GM12878 (cell line): Measurements from ENCODE around the gene ZBED2. TPM values are rescaled to one million over a fixed set of nuclear protein-coding genes. Genes with fewer than 3 reads are reported as not detected.

Experiments
- ATAC-seq: fragments of 200-7000 bp; cut with Tn5 transposase; 3 replicates; pipeline ENCODE4 v1.9.1; 2020; ENCODE audit warnings: mild to moderate bottlenecking, moderate library complexity
- BruUV-seq: library from RNA; stranded (reverse); fragments of 400-500 nt; replicated peaks from 2 replicates; lab custom pipeline; 2021; lab: Mats Ljungman, UMichigan
- CTCF ChIA-PET: fragments of 300-600 bp; sonication (Branson Sonifier 250); formaldehyde crosslinking; extraction: SDS; loops from one replicate; lab custom pipeline; 2021; ENCODE audit warnings: inconsistent platforms; lab: Yijun Ruan, JAX
- POLR2A ChIA-PET: fragments of 350-600 bp; formaldehyde crosslinking; extraction: SDS; loops from one replicate; lab custom pipeline; 2021; ENCODE audit warnings: inconsistent platforms; lab: Charles Lee
- RAD21 ChIA-PET: fragments of 300-600 bp; sonication (Branson Sonifier 250); formaldehyde crosslinking; loops from one replicate; lab custom pipeline; 2023; ENCODE audit warnings: antibody characterized with exemption; ENCODE audit not compliant: unreplicated experiment; lab: Charles Lee
- SMC1A ChIA-PET: fragments of 300-600 bp; sonication (Branson Sonifier 250); formaldehyde crosslinking; loops from one replicate; lab custom pipeline; 2023; ENCODE audit not compliant: unreplicated experiment, uncharacterized antibody; lab: Charles Lee
- DNase-seq: peaks from one replicate; pipeline ENCODE4 v3.0.0-alpha.2; 2011; ENCODE audit warnings: low read depth, low spot score
- FAIRE-seq: peaks from 3 replicates; lab custom pipeline; 2011; peaks lifted over from hg19 to GRCh38; lab: Jason Lieb, UNC
- H2AFZ ChIP-seq: 2 replicates; pipeline ENCODE4 v1.6.0; 2011; ENCODE audit warnings: low read depth, low read length, control low read depth; ENCODE audit not compliant: control insufficient read depth
- H3K27ac ChIP-seq: 2 replicates; pipeline ENCODE4 v1.5.1; 2011; ENCODE audit warnings: control low read depth; ENCODE audit not compliant: control insufficient read depth, insufficient read depth
- H3K27me3 ChIP-seq, 2 experiments: replicated peaks in 1 of 2; 2 replicates each; pipeline versions ENCODE4 v1.6.0 to v1.6.1; 2011; ENCODE audit warnings: low read length in 1 of 2; ENCODE audit not compliant: control insufficient read depth in 2 of 2, insufficient read depth in 2 of 2
- H3K36me3 ChIP-seq, 2 experiments: 2 replicates each; pipeline ENCODE4 v1.5.1; 2011; ENCODE audit warnings: low read length in 1 of 2; ENCODE audit not compliant: control insufficient read depth in 2 of 2, insufficient read depth in 2 of 2
- H3K4me1 ChIP-seq: 2 replicates; pipeline ENCODE4 v1.6.1; 2011; ENCODE audit warnings: mild to moderate bottlenecking, low read length, moderate library complexity, mixed read lengths; ENCODE audit not compliant: control insufficient read depth, insufficient read depth
- H3K4me2 ChIP-seq: 2 replicates; pipeline ENCODE4 v1.6.0; 2011; ENCODE audit warnings: control low read depth; ENCODE audit not compliant: control insufficient read depth, insufficient read depth
- H3K4me3 ChIP-seq: fragments of 200-600 bp; sonication (generic); 2 replicates; pipeline ENCODE4 v1.5.1; 2016
- H3K79me2 ChIP-seq: 2 replicates; pipeline ENCODE4 v1.6.0; 2011; ENCODE audit warnings: low read length; ENCODE audit not compliant: control insufficient read depth, insufficient read depth
- H3K9ac ChIP-seq: 2 replicates; pipeline ENCODE4 v1.8.0; 2011; ENCODE audit warnings: low read length, control low read depth, mixed read lengths; ENCODE audit not compliant: control insufficient read depth, insufficient read depth
- H3K9me3 ChIP-seq: replicated peaks from 3 replicates; pipeline ENCODE4 v1.5.1; 2011; ENCODE audit warnings: mild to moderate bottlenecking, low read length; ENCODE audit not compliant: control insufficient read depth, insufficient read depth
- H4K20me1 ChIP-seq: 2 replicates; pipeline ENCODE4 v1.6.0; 2011; ENCODE audit not compliant: control insufficient read depth, insufficient read depth
- BRCA1 ChIP-seq: IDR thresholded peaks from 2 replicates; pipeline ENCODE4 v1.6.1; 2011; ENCODE audit warnings: low read depth, low read length, improper control_type of control experiment
- CHD1 ChIP-seq: IDR thresholded peaks from 2 replicates; pipeline ENCODE4 v1.6.1; 2012; ENCODE audit warnings: low read depth, low read length, improper control_type of control experiment
- E2F8 ChIP-seq: fragments of 450-650 bp; IDR thresholded peaks from 2 replicates; pipeline ENCODE4 v1.6.1; 2018; ENCODE audit warnings: mild to moderate bottlenecking, low read depth, moderate library complexity; ENCODE audit not compliant: partially characterized antibody
- EP300 ChIP-seq, 2 experiments: fragments of 150-350 bp in 1 of 2; IDR thresholded peaks; 2 replicates each; pipeline ENCODE4 v1.6.1; 2011 to 2012; ENCODE audit warnings: low read depth in 2 of 2, low read length in 2 of 2, borderline replicate concordance in 1 of 2, improper control_type of control experiment in 1 of 2, inconsistent platforms in 1 of 2; ENCODE audit not compliant: control insufficient read depth in 1 of 2
- RUNX3 ChIP-seq: IDR thresholded peaks from 2 replicates; pipeline ENCODE4 v1.6.1; 2012; ENCODE audit warnings: low read length, inconsistent platforms
- SMARCA5 ChIP-seq: fragments of 450-650 bp; IDR thresholded peaks from 2 replicates; pipeline ENCODE4 v1.6.1; 2017; ENCODE audit warnings: mild to moderate bottlenecking
- SUPT20H ChIP-seq: IDR thresholded peaks from 2 replicates; pipeline ENCODE4 v1.6.1; 2011; ENCODE audit warnings: low read depth, mild to moderate bottlenecking, low read length, moderate library complexity, borderline replicate concordance; ENCODE audit not compliant: control insufficient read depth
- TCF12 ChIP-seq: IDR thresholded peaks from 2 replicates; pipeline ENCODE4 v1.6.1; 2011; ENCODE audit warnings: low read depth, mild to moderate bottlenecking, low read length
- ZNF384 ChIP-seq: IDR thresholded peaks from 2 replicates; pipeline ENCODE4 v1.6.1; 2012; ENCODE audit warnings: low read depth, mild to moderate bottlenecking, low read length, improper control_type of control experiment, borderline replicate concordance
- WGBS: methylation state at CpG from one replicate; pipeline ENCODE4 v1.1.6; 2016; ENCODE audit warnings: low lambda C conversion rate; ENCODE audit not compliant: insufficient replicate concordance, insufficient coverage; ENCODE audit errors: missing lambda C conversion rate; 5-methylcytosine and 5-hydroxymethylcytosine counted together
- in situ Hi-C: fragments of 300-500 bp; cut with MboI; formaldehyde crosslinking; loops from 9 replicates; pipeline ENCODE4 v1.14.3; 2018; ENCODE audit warnings: mixed read lengths
- intact Hi-C: fragments of 100-400 bp; cut with micrococcal nuclease; formaldehyde crosslinking; loops from one replicate; pipeline ENCODE4 v1.14.2; 2022; ENCODE audit not compliant: unreplicated experiment
- polyA plus RNA-seq, 11 experiments: library from polyadenylated mRNA; depleted of rRNA in 4 of 11; unstranded in 6 of 11; stranded (reverse) in 5 of 11; fragments of >200 nt; fragmentation: Nextera tagmentation in 4 of 11; fragmentation: Illumina TruSeq in 1 of 11; extraction: Ambion mirVana in 4 of 11; extraction: Trizol in 1 of 11; gene quantifications; 1 replicate in 1 of 11; 2 replicates in 10 of 11; pipeline versions ENCODE4 v1.2.1 to v1.2.3, GENCODE V29; 2011 to 2016; ENCODE audit warnings: inconsistent platforms in 2 of 11, missing spikeins in 2 of 11, low read depth in 1 of 11
- total RNA-seq, 4 experiments: library from RNA; depleted of rRNA in 3 of 4; stranded (reverse); fragments of >200 nt in 3 of 4; fragmentation: Illumina TruSeq in 1 of 4; extraction: Trizol in 1 of 4; gene quantifications; 2 replicates each; pipeline versions ENCODE4 v1.2.1 to v1.2.3, GENCODE V29; 2013 to 2021
- TF ChIP-seq, protein P1 (sequence below): IDR thresholded peaks from 2 replicates; pipeline ENCODE4 v1.6.1; 2012; ENCODE audit warnings: low read length, inconsistent platforms
- TF ChIP-seq, protein P2 (sequence below): IDR thresholded peaks from 2 replicates; pipeline ENCODE4 v1.6.1; 2012; ENCODE audit warnings: improper control_type of control experiment, low read depth, low read length; ENCODE audit not compliant: insufficient replicate concordance

Gene ZBED2
- total and polyA plus RNA-seq, 10 of the 15 experiments (the other 5 are each of a cell fraction or from before 2014, with no cell fraction given): 0.02 to 0.24 (median 0.08) TPM; not detected in 3

DNA sequence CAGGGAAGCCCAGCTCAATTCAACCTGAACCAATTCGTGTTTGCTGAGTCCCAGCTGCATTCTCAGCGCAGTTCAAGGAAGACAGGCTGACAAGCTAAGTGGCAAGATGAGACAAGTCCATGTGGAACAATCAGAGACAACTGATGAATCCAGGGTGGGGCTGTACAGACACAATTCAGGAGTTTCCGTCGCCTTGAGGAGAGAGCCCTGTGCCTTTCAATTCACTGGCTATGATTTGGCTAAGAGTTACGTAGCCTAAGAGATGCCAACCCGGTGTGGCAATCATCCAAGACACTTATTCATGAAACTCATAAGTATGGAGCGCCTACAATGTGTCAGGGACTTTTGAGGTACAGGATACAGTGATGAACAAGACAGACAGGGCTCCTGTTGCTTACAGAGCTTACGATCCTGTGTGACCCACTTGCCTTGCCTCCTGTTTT lies 15.5 kb upstream of the ZBED2 start:
- ChIA-PET RAD21 (interaction anchor here (0.7 to 1.7 kb wide), 4 partner anchors 8 to 43 kb away, joined by 3 to 6 read pairs (median 4); no protein-coding TSS in a partner anchor), CTCF (interaction anchor here (1.0 to 1.6 kb wide), 5 partner anchors 11 to 58 kb away, joined by 3 to 7 read pairs (median 5); partner anchors contain the start of gene ZBED2), POLR2A (interaction anchor here (0.7 to 1.0 kb wide), 2 partner anchors 8 to 13 kb away, joined by 3 read pairs; no protein-coding TSS in a partner anchor), SMC1A (interaction anchor here (0.8 to 1.3 kb wide), 12 partner anchors 8 to 403 kb away, joined by 3 to 6 read pairs (median 4); no protein-coding TSS in a partner anchor)
- intact Hi-C loops: no loop called here
- no TSS peak for BruUV-seq
- no peaks in the 10 kb centered on the region for H3K27me3 ChIP-seq
- no peaks in the 10 kb centered on the region for H3K36me3 ChIP-seq
- no peak overlapping the region for H3K9ac ChIP-seq
- FAIRE-seq (no peak), ATAC-seq (peak; percentile 37), DNase-seq (no peak)
- no peak overlapping the region for H3K27ac ChIP-seq
- H3K4me1 ChIP-seq: no peaks in the 10 kb centered on the region
- no peak overlapping the region for H2AFZ ChIP-seq
- no peak overlapping the region for H3K4me3 ChIP-seq
- WGBS: 49% methylated on average over 8 of the region's 8 CpGs
- no peaks in the 10 kb centered on the region for H3K79me2 ChIP-seq
- no peak overlapping the region for H3K4me2 ChIP-seq
- in situ Hi-C loops: no loop called here
- H4K20me1 ChIP-seq: no peaks in the 10 kb centered on the region
- H3K9me3 ChIP-seq: no peaks in the 10 kb centered on the region
- TF ChIP-seq EP300 (IDR thresholded peaks at IDR 0.05; ENCODE audit: borderline replicate concordance in 1 of 2, control insufficient read depth in 1 of 2, low read depth in 2 of 2, low read length in 2 of 2): no peak
- TF ChIP-seq, protein P1, sequence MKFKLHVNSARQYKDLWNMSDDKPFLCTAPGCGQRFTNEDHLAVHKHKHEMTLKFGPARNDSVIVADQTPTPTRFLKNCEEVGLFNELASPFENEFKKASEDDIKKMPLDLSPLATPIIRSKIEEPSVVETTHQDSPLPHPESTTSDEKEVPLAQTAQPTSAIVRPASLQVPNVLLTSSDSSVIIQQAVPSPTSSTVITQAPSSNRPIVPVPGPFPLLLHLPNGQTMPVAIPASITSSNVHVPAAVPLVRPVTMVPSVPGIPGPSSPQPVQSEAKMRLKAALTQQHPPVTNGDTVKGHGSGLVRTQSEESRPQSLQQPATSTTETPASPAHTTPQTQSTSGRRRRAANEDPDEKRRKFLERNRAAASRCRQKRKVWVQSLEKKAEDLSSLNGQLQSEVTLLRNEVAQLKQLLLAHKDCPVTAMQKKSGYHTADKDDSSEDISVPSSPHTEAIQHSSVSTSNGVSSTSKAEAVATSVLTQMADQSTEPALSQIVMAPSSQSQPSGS: no peak
- no peak for TF ChIP-seq ZNF384
- TF ChIP-seq CHD1: no peak
- no peak for TF ChIP-seq SMARCA5
- TF ChIP-seq, protein P2, sequence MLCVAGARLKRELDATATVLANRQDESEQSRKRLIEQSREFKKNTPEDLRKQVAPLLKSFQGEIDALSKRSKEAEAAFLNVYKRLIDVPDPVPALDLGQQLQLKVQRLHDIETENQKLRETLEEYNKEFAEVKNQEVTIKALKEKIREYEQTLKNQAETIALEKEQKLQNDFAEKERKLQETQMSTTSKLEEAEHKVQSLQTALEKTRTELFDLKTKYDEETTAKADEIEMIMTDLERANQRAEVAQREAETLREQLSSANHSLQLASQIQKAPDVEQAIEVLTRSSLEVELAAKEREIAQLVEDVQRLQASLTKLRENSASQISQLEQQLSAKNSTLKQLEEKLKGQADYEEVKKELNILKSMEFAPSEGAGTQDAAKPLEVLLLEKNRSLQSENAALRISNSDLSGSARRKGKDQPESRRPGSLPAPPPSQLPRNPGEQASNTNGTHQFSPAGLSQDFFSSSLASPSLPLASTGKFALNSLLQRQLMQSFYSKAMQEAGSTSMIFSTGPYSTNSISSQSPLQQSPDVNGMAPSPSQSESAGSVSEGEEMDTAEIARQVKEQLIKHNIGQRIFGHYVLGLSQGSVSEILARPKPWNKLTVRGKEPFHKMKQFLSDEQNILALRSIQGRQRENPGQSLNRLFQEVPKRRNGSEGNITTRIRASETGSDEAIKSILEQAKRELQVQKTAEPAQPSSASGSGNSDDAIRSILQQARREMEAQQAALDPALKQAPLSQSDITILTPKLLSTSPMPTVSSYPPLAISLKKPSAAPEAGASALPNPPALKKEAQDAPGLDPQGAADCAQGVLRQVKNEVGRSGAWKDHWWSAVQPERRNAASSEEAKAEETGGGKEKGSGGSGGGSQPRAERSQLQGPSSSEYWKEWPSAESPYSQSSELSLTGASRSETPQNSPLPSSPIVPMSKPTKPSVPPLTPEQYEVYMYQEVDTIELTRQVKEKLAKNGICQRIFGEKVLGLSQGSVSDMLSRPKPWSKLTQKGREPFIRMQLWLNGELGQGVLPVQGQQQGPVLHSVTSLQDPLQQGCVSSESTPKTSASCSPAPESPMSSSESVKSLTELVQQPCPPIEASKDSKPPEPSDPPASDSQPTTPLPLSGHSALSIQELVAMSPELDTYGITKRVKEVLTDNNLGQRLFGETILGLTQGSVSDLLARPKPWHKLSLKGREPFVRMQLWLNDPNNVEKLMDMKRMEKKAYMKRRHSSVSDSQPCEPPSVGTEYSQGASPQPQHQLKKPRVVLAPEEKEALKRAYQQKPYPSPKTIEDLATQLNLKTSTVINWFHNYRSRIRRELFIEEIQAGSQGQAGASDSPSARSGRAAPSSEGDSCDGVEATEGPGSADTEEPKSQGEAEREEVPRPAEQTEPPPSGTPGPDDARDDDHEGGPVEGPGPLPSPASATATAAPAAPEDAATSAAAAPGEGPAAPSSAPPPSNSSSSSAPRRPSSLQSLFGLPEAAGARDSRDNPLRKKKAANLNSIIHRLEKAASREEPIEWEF: no peak
- no peak for TF ChIP-seq TCF12
- TF ChIP-seq RUNX3: no peak
- TF ChIP-seq SUPT20H: no peak
- no peak for TF ChIP-seq BRCA1
- TF ChIP-seq E2F8: no peak
